HG03521 (cell line): ENCODE results near the gene RBPMS2.

Source experiments
- ATAC-seq: cut with Tn5 transposase; IDR thresholded peaks from one replicate; pipeline ENCODE4 v1.9.1; 2021; ENCODE audit warnings: mild to moderate bottlenecking, moderate library complexity; ENCODE audit not compliant: unreplicated experiment

The RBPMS2 gene

DNA sequence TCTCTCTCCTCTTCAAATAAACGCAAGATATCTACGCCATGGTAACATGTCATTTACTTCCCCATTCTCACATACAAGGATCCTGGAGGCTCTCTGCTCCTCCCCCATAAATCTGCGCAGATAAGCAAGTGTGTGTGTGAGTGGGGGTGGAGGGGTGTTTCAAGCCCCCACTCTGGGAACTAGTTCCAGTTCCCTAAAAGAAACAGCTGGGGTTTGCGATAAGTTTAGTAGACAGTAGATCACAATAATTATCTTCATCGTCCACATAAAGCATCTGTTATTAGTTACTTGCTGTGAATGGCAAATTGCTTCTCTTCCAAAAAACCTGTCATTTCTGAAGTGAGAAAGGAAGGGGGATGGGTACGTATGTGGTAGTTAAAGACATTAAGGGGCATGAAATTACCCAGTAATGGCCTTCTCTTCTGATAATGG, 79.8 kb downstream of the RBPMS2 start:
- ATAC-seq, result no peak

DNA sequence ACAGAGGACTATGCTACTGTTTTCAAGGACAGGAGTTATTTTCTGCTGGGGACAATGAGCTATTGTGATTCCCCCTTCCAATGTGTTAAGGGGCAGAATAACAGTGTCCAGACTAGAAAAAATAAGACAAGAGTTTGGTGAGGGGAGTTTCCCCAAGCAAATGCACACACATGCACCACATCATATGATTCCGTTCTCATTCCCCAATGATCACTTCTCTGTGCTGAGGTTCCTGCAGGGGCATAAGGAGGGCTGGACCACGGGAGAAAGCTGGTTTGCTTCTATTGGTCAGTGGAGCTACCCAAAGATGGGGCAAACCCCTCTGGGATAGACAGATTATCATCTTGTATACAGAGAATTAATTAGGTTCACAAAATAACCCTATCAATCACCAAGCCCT, 80.6 kb downstream of the RBPMS2 start:
- no peak for ATAC-seq

DNA sequence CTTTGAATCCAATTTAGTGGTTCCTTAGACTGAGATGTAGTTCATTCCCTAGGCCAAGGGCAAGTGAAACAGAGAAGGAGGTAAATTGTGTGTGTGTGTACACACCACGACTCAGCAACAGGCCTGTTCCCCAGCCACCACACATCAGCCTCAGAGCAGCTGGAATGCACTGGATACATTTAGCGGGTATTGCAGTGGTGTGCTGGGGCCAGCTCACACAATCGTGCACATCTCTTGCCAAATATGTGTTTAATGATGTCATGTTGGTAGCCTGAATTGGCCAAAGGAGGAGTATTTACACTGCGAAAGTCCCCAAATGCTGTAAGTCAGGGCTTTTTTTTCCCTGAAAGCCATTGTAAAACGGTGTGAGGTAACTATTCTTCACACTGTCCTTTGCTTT, 82.3 kb downstream of the RBPMS2 start:
- no peak for ATAC-seq

DNA sequence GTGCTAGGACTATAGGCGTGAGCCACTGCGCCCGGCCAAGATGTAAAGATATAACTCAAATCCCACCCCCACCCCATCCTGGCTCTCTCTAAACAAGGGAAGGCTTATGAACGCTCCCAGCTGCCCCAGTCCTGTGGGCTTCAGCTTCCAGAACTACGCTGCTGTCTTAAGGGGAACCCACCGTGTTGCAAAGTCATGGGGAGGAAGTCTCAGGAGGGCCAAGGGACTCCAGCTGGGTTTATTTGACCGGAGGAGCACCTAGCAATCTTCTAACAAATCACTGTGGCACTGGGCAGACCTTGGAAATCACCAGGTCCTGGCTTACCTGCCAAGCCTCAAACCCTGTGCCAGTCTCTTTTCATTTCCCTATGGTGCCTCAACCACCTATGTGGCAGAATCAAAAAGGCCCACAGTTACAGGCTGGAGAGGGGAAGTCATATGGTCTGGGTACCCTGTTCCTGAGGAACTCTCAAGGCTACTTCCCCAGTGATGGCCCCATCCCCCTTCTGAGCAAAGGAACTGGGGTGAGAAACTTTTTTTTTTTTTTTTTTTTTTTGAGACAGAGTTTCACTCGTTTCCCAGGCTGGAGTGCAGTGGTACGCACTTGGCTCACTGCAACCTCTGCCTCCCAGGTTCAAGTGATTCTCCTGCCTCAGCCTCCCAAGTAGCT, 83.4 kb downstream of the RBPMS2 start:
- ATAC-seq, result no peak

DNA sequence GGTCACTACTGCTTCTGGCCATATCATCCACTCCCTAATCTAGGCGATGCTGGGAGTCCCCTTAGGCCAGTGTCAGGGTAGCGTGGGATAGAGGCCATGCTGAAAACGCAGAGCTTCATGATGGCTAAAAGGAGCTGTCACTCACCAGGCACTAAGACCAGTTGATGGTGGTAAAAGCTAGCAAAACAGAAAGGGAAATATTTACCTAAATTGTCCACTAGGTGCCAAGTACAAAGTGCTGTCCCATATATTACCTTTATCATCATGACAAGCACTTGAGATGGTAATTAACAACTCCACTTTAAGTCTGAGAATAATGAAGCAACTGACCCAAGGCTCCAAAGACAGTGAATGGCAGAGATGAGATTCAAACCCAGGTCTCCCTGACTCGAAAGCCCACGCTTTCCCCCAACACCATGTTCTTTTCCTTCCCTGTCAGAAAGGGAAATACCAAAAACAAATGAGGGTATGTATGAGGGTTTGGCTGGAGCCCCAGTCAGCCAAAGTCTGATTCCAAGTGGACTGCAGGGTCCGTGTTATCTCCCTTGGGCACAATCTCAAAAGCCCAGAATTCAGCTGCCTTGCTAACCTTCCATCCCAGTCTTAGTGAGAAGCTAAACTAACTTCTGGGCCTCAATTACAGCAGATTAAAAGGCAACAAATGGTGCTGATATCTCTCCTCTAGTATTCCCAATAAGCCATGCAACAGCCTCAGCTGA, 84.7 kb downstream of the RBPMS2 start:
- ATAC-seq, result no peak

DNA sequence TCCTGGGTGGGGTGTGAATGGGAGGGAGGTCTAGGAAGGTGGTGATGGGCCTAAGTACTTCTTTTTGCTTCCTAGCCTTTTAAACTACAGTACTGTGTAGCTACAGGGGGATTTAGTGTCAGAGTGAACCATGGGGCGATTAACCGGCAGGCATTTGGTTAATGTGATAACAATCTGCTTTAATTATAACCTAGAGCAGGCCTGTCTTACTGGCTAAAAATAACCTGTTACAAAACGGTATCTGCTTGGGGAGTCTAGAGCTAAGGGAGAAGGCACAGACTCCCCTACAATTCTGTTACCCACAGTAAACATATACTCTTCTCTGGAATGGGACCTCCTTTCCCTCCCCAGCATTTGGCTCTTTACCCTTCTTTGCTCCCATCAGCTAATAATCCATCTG, 85.4 kb downstream of the RBPMS2 start:
- ATAC-seq, result no peak
